ENCODE data around the gene CLSTN2. TPM values are rescaled to one million over a fixed set of nuclear protein-coding genes. Genes with fewer than 3 reads are reported as not detected.

Gene CLSTN2
- total RNA-seq, 4 donors from 2014 or later, result 13.4 to 21.3 (median 19.4) TPM

DNA sequence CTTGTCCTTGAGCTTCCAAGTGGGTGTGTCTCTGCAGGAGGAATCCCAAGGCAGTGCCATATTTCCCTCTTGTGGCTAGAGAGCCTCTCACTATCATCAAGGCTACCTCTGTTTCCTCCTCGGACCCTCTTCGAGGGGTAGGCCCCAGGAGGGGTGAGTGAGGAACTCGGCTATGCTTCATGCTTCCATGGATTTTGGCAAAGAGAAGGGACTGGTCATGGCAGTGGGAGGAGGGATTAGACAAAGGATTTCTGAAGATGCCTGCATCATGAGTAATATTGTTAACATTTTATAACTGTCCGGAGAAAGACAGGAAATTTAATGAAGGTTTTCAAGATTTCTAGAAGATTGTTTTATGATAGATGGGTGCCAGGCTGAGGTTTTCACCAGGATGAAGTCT is 241.5 kb downstream of the CLSTN2 start:
- Histone ChIP-seq H3K27ac (no peak overlapping the region), H3K27me3 (no peaks in the 10 kb centered on the region), H3K36me3 (no peaks in the 10 kb centered on the region), H3K9me3 (no peaks in the 10 kb centered on the region), H3K4me3 (no peak overlapping the region), H3K4me1 (no peaks in the 10 kb centered on the region)
- no peak for DNase-seq (ENCODE audit: low spot score in 2 of 2)
- WGBS, 2 donors, result 61 to 72% methylated on average over 4 of the region's 4 CpGs
- no peak for TF ChIP-seq POLR2A (IDR thresholded peaks at IDR 0.05)
- no peak for TF ChIP-seq EP300 (IDR thresholded peaks at IDR 0.05)
- TF ChIP-seq, protein P1, sequence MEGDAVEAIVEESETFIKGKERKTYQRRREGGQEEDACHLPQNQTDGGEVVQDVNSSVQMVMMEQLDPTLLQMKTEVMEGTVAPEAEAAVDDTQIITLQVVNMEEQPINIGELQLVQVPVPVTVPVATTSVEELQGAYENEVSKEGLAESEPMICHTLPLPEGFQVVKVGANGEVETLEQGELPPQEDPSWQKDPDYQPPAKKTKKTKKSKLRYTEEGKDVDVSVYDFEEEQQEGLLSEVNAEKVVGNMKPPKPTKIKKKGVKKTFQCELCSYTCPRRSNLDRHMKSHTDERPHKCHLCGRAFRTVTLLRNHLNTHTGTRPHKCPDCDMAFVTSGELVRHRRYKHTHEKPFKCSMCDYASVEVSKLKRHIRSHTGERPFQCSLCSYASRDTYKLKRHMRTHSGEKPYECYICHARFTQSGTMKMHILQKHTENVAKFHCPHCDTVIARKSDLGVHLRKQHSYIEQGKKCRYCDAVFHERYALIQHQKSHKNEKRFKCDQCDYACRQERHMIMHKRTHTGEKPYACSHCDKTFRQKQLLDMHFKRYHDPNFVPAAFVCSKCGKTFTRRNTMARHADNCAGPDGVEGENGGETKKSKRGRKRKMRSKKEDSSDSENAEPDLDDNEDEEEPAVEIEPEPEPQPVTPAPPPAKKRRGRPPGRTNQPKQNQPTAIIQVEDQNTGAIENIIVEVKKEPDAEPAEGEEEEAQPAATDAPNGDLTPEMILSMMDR (IDR thresholded peaks at IDR 0.05), result no peak

DNA sequence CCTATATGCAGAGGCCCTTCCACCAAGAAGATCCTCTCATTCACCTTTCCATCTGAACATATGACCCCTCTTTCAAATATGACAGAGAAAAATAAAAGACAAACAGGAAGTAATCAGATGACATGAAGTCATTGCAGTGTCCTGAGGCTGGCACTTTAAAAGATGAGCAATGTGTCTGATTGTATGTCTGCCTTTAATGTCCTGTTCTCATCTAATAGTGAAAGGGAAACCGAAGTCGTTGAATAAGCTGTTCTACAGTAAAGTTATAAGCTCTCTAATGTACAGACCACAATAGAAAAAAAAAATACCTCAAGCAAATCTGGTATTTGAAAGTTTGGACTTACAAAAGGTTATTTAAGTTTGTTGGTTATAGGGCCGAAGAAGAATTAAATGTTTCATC is 243.0 kb downstream of the CLSTN2 start:
- Histone ChIP-seq H3K27ac (no peak overlapping the region), H3K36me3 (no peaks in the 10 kb centered on the region), H3K4me1 (no peaks in the 10 kb centered on the region), H3K9me3 (no peaks in the 10 kb centered on the region), H3K4me3 (no peak overlapping the region), H3K27me3 (no peaks in the 10 kb centered on the region)
- WGBS, 2 donors, result 53 to 59% methylated on average over 3 of the region's 3 CpGs
- no peak for TF ChIP-seq EP300 (IDR thresholded peaks at IDR 0.05)
- TF ChIP-seq, protein P1 (IDR thresholded peaks at IDR 0.05), result no peak
- no peak for TF ChIP-seq POLR2A (IDR thresholded peaks at IDR 0.05)
- no peak for DNase-seq (ENCODE audit: low spot score in 2 of 2)

DNA sequence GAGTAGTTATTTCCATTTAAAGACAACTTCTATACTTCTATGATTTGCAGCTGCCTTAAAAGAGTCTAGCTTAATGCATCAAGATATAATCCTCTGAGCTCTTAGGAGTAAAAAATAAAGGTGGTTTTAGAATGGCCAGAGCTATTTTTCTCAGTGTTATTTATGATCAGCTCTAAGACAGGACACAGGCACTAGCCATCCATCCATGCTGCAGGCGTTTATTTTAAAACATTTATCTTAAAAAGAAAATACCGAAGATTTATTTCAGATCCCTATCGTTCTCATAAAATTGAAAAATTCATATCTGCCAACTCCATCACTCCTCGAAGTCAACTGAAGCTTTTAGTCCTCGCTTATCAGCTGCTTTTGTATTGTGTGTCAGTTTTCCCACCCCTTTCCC is 243.5 kb downstream of the CLSTN2 start:
- Histone ChIP-seq H3K4me1 (no peaks in the 10 kb centered on the region), H3K36me3 (no peaks in the 10 kb centered on the region), H3K4me3 (no peak overlapping the region), H3K9me3 (no peaks in the 10 kb centered on the region), H3K27ac (no peak overlapping the region), H3K27me3 (no peaks in the 10 kb centered on the region)
- TF ChIP-seq, protein P1 (IDR thresholded peaks at IDR 0.05), result no peak
- 65 to 87% methylated on average over 5 of the region's 5 CpGs for WGBS, 2 donors
- DNase-seq (ENCODE audit: low spot score in 2 of 2), result no peak

DNA sequence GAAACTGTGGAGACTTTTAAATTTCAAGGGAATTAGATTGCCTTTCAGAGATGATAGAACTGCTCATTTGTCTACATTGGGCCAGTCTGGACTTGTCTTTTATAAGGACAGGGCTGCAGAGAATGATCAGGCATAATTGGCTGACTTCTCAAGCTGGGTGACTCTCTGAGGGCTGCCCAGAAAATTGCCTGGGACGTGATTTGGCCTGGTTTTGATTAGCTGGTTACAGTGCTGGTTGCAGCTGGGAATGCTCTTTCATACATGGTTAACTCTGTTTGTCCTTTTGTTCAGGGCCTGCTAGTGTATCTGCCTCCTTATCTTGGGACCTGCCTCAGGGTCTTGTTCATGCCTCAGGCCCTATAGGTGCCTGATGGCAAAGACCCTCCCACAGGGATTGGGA is 245.6 kb downstream of the CLSTN2 start:
- Histone ChIP-seq H3K4me3 (no peak overlapping the region), H3K27me3 (no peaks in the 10 kb centered on the region), H3K27ac (no peak overlapping the region), H3K9me3 (no peaks in the 10 kb centered on the region), H3K36me3 (no peaks in the 10 kb centered on the region), H3K4me1 (peaks cover 0 to 3% (median 2%) of the 10 kb centered on the region in 4 donors)
- TF ChIP-seq EP300 (IDR thresholded peaks at IDR 0.05) (no peak), POLR2A (IDR thresholded peaks at IDR 0.05) (no peak)
- TF ChIP-seq, protein P1 (IDR thresholded peaks at IDR 0.05), result no peak
- WGBS, 2 donors, result 38 to 58% methylated on average over 1 of the region's 1 CpG
- no peak for DNase-seq (ENCODE audit: low spot score in 2 of 2)

DNA sequence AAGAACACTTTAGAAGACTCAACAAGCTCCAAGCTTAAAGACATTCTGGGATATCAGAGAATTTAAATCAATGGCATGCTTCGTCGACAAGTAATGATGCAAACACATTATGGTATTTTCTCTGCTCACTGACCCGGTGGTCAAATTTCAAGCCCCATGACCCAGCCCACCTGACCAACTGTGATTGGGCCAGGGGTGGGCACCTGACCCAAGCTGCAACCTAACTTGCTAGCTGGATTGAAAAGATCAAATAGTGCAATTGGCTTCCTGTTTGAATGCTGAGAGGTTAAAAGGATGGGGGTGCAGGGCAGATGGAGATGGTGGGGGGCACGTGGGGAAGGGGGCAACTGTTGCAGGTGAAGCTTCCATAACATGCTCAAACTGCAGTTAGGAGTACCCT is 250.4 kb downstream of the CLSTN2 start:
- no peaks in the 10 kb centered on the region for H3K27me3 ChIP-seq
- H3K9me3 ChIP-seq, result no peaks in the 10 kb centered on the region
- 87 to 90% methylated on average over 4 of the region's 4 CpGs for WGBS, 2 donors
- TF ChIP-seq EP300 (IDR thresholded peaks at IDR 0.05), result no peak
- TF ChIP-seq, protein P1 (IDR thresholded peaks at IDR 0.05), result no peak
- no peak for TF ChIP-seq POLR2A (IDR thresholded peaks at IDR 0.05)
- peaks cover 0 to 23% (median 13%) of the 10 kb centered on the region in 4 donors for H3K4me1 ChIP-seq
- H3K27ac ChIP-seq, result peak overlapping the region in 1 of 4 donors; percentile 66
- H3K36me3 ChIP-seq, result no peaks in the 10 kb centered on the region
- no peak overlapping the region for H3K4me3 ChIP-seq
- no peak for DNase-seq (ENCODE audit: low spot score in 2 of 2)

Data from tibial nerve (tissue), 4 donors.